Calu3 (cell line): ENCODE measurements around the gene EPX. TPM values are rescaled to one million over a fixed set of nuclear protein-coding genes. Genes with fewer than 3 reads are reported as not detected.

Source experiments
- BruUV-seq: library from RNA; stranded (reverse); fragments of 400-500 nt; replicated peaks from 2 replicates; lab custom pipeline; 2021; lab: Mats Ljungman, UMichigan
- CTCF ChIA-PET: fragments of 300-600 bp; sonication (Branson Sonifier 250); formaldehyde crosslinking; loops from one replicate; lab custom pipeline; 2022; ENCODE audit warnings: antibody characterized with exemption; lab: Charles Lee
- DNase-seq: peaks from one replicate; pipeline ENCODE4 v3.0.0; 2022
- H3K27ac Mint-ChIP-seq: one replicate; pipeline ENCODE4 v1.8.0; 2022; ENCODE audit warnings: mixed read lengths; ENCODE audit not compliant: unreplicated experiment
- H3K27me3 Mint-ChIP-seq: one replicate; pipeline ENCODE4 v1.8.0; 2022; ENCODE audit warnings: mixed read lengths; ENCODE audit not compliant: unreplicated experiment
- H3K36me3 Mint-ChIP-seq: one replicate; pipeline ENCODE4 v1.8.0; 2022; ENCODE audit warnings: mild to moderate bottlenecking, moderate library complexity, mixed read lengths; ENCODE audit not compliant: insufficient read depth, unreplicated experiment
- H3K4me1 Mint-ChIP-seq: one replicate; pipeline ENCODE4 v1.8.0; 2022; ENCODE audit warnings: mild to moderate bottlenecking, low read depth, mixed read lengths; ENCODE audit not compliant: unreplicated experiment
- H3K4me3 Mint-ChIP-seq: one replicate; pipeline ENCODE4 v1.8.0; 2022; ENCODE audit warnings: mild to moderate bottlenecking, low read depth, moderate library complexity, mixed read lengths; ENCODE audit not compliant: unreplicated experiment
- H3K9me3 Mint-ChIP-seq: one replicate; pipeline ENCODE4 v1.8.0; 2022; ENCODE audit warnings: low read depth, mixed read lengths; ENCODE audit not compliant: unreplicated experiment
- intact Hi-C: fragments of 100-400 bp; cut with micrococcal nuclease; formaldehyde crosslinking; loops from one replicate; pipeline ENCODE4 v1.10.0; 2022; ENCODE audit not compliant: unreplicated experiment
- total RNA-seq: library from RNA; stranded (reverse); gene quantifications from 2 replicates; pipeline ENCODE4 v1.2.3, GENCODE V29; 2022
- TF ChIP-seq, protein P1 (sequence below): fragments of 200-600 bp; IDR thresholded peaks from one replicate; pipeline ENCODE4 v1.8.0; 2022; ENCODE audit warnings: antibody characterized with exemption; ENCODE audit not compliant: unreplicated experiment

Gene EPX
- total RNA-seq, 1 experiment from 2014 or later = not detected

DNA sequence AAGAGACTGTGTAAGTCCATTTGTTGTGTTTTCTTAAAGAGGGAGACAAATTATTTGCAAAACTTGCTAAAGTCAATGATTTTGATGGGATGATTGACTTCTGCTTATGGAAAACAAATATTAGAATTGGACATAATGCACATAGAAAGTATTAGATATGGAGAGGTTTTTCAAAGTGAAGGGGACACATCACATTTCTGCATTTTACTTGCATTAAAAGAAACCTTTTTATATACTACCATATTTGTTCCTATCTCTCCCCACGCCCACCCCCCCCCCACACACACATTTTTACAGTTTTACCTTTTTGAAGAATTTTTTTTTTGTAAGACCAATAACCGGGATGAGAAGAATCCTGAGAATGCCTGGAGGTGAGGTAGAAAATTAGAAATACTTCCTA lies 34.3 kb upstream of the EPX start:
- intact Hi-C loops = no loop called here
- no peak overlapping the region for H3K4me3 Mint-ChIP-seq

DNA sequence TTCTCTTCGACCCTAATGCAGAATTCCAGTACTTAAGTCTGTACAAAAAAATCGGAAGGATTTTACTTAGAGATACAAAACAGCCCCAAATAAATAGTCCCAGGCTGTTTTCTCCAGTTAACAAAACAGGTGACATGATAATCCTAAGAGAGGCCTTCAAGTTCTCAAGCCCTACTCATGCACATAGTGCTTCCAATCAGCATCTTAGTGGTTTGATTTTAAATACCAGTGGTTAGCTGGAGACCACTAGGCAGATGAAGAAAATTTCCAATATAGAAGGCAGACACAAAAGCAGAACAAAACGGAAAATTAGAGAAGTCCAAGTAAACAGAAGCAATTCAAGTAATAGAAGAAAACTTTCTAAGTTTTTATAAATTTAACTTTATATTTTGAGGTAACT lies 31.0 kb upstream of the EPX start:
- H3K36me3 Mint-ChIP-seq = no peaks in the 10 kb centered on the region
- no peak overlapping the region for H3K27ac Mint-ChIP-seq
- DNase-seq = no peak
- no peaks in the 10 kb centered on the region for H3K4me1 Mint-ChIP-seq
- H3K9me3 Mint-ChIP-seq = no peaks in the 10 kb centered on the region
- BruUV-seq = no TSS peak
- CTCF ChIA-PET = no interaction called here
- peaks cover 76% of the 10 kb centered on the region for H3K27me3 Mint-ChIP-seq
- intact Hi-C loops = no loop called here
- TF ChIP-seq, protein P1, sequence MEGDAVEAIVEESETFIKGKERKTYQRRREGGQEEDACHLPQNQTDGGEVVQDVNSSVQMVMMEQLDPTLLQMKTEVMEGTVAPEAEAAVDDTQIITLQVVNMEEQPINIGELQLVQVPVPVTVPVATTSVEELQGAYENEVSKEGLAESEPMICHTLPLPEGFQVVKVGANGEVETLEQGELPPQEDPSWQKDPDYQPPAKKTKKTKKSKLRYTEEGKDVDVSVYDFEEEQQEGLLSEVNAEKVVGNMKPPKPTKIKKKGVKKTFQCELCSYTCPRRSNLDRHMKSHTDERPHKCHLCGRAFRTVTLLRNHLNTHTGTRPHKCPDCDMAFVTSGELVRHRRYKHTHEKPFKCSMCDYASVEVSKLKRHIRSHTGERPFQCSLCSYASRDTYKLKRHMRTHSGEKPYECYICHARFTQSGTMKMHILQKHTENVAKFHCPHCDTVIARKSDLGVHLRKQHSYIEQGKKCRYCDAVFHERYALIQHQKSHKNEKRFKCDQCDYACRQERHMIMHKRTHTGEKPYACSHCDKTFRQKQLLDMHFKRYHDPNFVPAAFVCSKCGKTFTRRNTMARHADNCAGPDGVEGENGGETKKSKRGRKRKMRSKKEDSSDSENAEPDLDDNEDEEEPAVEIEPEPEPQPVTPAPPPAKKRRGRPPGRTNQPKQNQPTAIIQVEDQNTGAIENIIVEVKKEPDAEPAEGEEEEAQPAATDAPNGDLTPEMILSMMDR = no peak
- no peak overlapping the region for H3K4me3 Mint-ChIP-seq

More for the DNA sequence above, 34.3 kb upstream of the EPX start:
- Mint-ChIP-seq H3K27me3 (peaks cover 78% of the 10 kb centered on the region), H3K9me3 (no peaks in the 10 kb centered on the region), H3K4me1 (no peaks in the 10 kb centered on the region), H3K36me3 (no peaks in the 10 kb centered on the region), H3K27ac (no peak overlapping the region)
- CTCF ChIA-PET = no interaction called here
- TF ChIP-seq, protein P1 = no peak
- no peak for DNase-seq
- no TSS peak for BruUV-seq

DNA sequence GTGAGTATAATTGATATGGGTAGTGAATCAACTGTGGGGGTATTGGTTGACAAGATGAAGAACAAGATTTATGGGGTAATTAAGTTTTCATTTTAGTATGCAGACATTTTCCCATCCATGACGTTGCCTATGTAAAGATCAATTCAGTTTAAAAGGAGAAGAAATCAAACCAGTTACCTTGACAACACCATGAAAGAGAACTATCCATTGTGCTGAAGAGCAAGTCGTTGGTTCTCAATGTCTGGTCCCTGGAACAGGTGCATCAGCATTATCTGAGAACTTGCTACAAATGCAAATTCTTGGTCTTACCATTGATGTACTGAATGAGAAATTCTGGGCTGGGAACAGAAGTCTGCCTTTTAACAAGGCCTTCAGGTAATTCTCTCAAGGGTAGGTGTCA lies 26.5 kb upstream of the EPX start:
- no peak overlapping the region for H3K4me3 Mint-ChIP-seq
- intact Hi-C loops = no loop called here
- no peaks in the 10 kb centered on the region for H3K36me3 Mint-ChIP-seq
- BruUV-seq = no TSS peak
- H3K4me1 Mint-ChIP-seq = no peaks in the 10 kb centered on the region
- no peak for DNase-seq
- H3K27ac Mint-ChIP-seq = no peak overlapping the region
- CTCF ChIA-PET = no interaction called here
- H3K9me3 Mint-ChIP-seq = no peaks in the 10 kb centered on the region
- TF ChIP-seq, protein P1 = no peak
- peaks cover 89% of the 10 kb centered on the region for H3K27me3 Mint-ChIP-seq

DNA sequence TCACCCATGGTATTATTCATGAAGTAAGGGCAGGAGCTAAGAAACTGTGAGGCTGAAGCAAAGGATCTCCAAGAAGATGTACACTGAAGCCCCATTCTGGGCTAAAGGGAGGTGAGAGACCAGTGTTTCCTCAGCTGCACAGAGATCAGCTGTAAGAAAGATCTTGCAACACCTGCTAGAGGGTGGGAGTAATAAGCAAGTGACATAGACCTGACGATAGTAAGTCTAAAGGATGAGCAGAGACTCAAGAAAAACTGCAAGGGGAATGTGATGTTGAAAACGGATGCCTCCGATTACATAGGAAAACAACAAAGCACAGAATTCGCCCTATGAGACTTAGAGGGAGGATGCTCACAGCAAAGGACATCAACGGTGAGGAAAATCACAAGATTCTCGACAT lies 25.8 kb upstream of the EPX start, which contains the start of gene OR4D2:
OR4D2 (plus strand) TSS at position 301 of the 400 bp plus-strand sequence. CDS start 2,674 bp downstream, outside the sequence.
- TF ChIP-seq, protein P1 = no peak
- H3K9me3 Mint-ChIP-seq = no peaks in the 10 kb centered on the region
- no peak within 1 kb of the TSS for H3K4me3 Mint-ChIP-seq
- BruUV-seq = no TSS peak
- DNase-seq = no peak
- no peak within 1 kb of the TSS for H3K27ac Mint-ChIP-seq
- no peaks in the 10 kb centered on the region for H3K4me1 Mint-ChIP-seq
- CTCF ChIA-PET = no interaction called here
- peaks cover 88% of the 10 kb centered on the region for H3K27me3 Mint-ChIP-seq
- no peaks in the 10 kb centered on the region for H3K36me3 Mint-ChIP-seq
- intact Hi-C loops = no loop called here
